HG03066 (cell line): Measurements from ENCODE around the gene PTPA.
"Not testable (repeated sequence)": the region's sequence is repeated elsewhere in the genome, so short reads cannot be mapped to it uniquely, and the experiment has no call there.

Experiments used
- ATAC-seq: cut with Tn5 transposase; IDR thresholded peaks from one replicate; pipeline ENCODE4 v1.9.1; 2021; ENCODE audit warnings: low read depth; ENCODE audit not compliant: unreplicated experiment

The PTPA gene

DNA sequence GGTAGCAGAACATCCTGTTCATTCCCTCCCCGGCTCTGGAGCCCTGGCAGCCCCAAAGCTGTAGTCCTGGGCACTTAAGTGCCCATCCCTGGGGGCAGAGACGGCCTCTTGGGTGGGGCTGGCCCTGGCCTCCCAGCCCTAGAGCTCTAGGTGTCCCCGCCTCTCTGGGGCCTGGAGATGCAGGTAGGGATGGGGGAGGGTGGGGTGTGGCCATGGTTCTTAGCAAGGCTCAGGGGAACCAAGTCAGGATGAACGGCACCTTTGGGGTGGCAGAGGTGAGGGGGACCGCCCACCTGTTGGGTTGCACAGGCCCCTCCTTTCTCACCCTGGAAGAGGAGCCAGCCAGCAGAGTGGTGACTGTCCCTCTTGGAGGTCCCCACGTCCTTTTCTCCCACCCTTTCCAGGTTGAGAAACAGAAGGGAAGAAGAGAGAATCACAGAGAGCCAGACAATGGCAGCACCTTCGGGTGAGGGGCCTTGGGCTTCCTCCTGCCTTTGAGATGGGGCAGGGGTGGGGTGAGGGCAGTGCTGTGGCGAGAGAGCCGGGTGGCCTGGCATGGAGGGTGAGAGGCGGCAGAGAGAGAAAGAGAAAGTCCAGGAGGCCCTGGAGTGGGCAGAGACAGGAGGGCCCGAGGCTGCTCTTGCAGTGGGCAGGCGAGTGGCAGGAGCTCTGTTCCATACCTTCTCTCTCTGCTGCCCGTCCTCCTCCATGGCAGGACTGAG, 3.0 kb upstream of the PTPA start:
- no peak for ATAC-seq

DNA sequence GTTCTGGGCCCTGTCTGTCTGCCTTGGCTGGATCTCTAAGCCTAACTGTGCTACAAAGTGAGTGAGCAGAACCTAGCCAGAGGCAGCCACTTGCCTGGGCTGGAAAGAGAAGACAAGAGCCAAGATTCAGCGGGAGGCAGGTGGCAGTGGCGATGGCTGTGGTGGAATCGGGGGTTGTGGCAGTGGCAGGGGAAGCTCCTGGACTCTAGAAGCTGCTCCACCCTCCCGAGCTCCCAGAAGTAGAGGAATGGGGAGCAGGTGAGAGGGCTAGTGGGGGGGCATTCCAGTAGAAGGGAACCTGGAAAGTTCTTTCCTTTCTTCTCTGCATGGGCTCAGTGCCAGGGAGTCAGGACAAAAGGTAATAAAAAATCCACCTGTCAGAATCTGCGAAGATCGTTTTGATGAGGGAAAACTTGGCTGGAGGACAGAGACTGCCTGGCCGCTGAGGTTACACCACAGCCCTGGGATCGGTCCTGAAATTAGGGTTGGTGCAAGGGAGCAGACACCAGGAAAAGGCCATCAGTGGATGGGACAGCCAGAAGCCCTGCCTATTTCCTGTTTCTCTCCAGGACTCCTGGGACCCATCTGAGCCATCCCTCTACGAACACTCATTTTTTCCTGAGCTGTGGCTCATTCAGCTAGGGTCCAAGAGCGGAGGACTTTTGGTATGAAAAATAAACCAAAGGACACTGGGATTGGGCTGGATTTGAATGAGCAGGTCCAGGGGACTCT, 2.2 kb upstream of the PTPA start:
- ATAC-seq: no peak

DNA sequence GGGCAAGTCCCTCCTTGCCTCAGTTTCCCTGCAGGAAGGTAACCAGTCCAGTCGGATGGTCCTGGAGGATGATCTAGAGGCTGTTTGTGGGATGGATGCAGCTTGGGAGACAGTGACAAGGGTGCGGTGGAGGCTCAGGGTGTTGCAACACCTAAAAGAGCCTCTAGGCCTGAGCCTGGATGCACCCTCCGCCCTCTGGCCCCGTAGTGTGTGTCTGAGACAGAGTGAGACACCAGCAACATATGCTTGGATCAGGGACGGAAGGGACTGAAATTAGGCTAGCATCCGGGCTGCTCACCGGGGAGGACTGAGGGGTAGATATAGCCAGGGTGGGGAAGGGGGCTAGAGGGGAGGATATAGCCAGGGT, 1.7 kb upstream of the PTPA start:
- no peak for ATAC-seq

DNA sequence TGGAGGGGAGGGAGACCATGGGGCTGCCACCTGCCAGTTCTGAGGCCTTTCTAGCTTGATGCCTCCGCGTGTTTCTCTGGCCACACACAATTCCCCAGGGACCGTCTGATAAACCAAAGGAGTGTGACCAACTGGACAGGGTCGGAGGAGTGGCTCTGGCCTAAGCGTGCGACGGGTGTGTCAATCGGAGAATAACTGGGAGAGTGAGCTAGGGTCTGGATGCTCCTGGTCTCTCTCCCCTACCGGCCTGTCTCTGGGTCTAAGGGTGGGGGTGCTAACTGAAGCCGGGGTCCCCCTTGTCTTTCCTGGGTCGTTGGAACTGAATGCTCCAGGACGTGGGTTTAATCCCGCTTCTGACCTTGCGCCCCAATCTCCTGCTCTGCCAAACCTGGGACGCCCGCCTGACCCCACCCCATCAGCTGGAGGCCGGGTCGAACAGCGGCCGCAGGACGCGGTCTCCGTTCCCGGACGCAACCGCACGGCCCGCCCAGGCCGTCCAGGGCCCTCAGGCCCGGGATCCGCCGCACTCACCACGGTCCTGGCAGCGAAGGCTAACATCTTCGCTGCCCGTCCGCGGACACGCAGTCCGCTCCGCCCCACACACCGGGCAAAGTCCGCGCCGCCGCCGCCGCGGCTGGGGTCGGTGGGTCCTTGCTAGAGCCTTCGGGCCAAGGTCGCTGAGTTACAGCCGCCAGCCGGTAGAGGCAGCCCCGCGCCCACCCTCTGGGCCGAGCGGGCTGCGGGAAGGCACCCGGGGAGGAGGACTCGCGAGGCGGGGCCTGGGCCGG, 1.1 kb upstream of the PTPA start:
- peak; percentile 13 for ATAC-seq

DNA sequence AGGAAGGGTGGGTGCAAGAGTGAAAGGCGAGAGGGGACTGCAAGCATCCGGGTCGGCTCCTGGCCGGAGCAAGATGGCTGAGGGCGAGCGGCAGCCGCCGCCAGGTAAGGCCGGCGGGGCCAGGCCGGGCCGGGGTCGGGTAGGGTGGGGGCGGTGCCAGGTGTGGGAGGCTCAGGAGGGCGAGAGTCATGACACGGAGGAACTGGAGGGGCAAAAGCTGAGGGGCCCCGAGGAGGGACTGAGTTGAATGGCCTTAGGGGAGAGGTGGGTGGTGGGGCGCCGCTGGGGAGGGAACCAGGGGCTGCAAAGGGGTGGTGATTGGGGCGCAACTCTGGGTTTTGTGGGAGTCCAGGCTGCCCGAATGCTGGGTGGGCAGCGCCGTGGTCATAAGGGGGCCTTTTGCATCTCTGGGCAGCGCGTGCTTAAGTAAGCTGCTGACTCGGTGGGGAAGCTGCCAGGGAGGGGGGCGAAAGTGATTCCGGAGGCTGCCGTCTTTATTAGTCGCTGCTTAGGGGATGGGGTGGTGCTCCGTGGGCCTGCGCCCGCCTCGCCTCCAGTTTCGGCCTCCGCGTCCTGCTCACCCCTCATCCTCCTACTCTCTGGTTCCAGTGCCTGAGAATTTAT, 425 bp downstream of the PTPA start:
- no peak for ATAC-seq

DNA sequence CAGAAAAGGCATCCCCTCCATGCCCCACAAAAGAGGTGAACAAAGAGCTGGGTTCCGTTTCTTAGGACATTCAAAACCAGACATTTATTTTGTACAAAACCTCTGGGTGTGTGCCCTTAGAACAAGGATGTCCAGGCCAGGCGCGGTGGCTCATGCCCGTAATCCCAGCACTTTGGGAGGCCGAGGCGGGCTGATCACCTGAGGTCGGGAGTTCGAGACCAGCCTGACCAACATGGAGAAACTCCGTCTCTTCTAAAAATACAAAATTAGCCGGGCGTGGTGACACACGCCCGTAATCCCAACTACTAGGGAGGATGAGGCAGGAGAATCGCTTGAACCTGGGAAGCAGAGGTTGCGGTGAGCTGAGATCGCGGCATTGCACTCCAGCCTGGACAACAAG, 1.3 kb downstream of the PTPA start:
- not testable (repeated sequence) for ATAC-seq

DNA sequence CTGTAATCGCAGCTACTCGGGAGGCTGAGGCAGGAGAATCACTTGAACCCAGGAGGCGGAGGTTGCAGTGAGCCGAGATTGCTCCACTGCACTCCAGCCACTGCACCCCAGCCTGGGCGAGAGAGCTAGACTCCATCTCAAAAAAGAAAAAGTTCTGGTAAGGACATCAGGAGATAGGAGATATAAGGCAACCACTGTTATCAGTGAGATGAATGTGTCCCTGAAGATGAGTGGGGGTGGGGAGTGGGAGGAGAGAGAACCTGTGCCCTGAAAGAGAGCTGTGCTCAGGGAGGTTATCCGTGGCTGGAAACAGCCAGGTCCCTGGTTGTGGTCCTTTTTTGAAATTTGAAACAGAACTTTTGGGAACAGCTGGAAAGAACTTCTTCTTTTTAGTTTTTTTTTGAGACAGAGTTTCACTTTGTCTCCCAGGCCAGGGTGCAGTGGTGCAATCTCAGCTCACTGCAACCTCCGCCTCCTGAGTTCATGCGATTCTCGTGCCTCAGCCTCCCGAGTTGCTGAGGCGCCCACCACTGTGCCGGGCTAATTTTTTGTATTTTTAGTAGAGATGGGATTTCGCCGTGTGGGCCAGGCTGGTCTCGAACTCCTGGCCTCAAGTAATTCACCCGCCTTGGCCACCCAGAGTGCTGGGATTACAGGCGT, 2.6 kb downstream of the PTPA start:
- ATAC-seq: no peak

DNA sequence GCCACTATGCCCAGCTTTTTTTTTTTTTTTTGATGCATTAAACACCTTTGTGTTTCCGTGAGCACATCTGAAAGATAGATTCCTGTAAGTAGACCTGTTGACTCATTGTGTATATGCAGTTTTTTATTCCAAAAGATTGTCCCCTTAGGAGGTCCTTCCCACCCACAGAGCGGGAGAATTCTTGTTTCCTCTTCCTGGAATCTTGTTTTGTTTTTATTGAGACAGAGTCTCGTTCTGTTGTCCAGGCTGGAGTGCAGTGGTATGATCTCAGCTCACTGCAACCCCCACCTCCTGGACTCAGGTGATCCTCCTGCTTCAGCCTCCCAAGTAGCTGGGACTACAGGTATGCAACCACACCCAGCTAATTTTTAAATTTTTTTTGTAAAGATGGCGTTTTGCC, 7.6 kb downstream of the PTPA start:
- ATAC-seq: no peak

DNA sequence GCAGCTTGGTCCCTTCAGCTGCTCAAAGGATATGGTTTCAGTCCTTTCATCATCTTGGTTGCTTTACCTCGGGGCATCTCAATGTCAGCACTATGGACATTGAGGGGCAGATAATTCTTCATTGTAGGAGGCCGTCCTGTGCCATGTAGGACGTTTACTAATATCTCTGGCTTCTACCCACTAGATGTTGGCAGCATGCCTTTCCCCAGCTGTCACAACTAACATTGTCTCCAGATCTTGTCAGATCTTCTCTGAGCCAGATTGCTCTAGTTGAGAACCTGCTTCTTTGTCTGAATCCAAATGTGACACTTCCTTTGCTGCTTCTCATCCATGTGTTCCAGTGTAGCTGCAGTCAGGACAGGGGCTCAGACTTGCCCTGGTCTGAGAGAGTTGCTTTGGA, 10.3 kb downstream of the PTPA start:
- ATAC-seq: no peak

DNA sequence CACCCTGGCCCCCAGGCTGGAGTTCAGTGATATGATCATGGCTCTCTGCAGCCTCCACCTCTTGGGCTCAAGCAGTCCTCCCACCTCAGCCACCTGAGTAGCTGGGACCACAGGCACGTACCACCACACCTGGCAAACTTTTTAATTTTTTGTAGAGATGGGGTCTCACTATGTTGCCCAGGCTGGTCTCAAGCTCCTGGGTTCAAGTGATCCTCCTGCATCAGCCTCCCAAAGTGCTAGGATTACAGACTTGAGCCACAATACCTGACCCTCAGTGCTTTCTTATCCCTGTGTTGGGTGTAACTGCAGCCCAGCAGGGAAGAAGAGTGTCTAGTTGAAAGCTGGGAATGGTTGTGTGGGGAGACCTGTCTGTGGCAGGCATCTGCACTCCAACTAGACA, 10.9 kb downstream of the PTPA start:
- no peak for ATAC-seq

DNA sequence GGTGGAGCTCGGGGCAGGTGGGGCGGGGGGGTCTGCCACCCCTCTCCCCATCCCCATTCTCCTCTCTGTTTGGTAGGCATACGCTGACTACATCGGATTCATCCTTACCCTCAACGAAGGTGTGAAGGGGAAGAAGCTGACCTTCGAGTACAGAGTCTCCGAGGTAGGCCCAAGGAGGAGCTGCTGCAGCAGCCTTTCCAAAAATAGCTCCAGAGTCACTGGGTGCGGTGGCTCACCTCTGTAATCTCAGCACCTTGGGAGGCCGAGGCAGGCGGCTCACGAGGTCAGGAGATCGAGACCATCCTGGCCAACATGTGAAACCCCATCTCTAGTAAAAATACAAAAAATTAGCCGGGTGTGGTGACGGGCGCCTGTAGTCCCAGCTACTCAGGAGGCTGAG, 11.8 kb downstream of the PTPA start:
- not testable (repeated sequence) for ATAC-seq

DNA sequence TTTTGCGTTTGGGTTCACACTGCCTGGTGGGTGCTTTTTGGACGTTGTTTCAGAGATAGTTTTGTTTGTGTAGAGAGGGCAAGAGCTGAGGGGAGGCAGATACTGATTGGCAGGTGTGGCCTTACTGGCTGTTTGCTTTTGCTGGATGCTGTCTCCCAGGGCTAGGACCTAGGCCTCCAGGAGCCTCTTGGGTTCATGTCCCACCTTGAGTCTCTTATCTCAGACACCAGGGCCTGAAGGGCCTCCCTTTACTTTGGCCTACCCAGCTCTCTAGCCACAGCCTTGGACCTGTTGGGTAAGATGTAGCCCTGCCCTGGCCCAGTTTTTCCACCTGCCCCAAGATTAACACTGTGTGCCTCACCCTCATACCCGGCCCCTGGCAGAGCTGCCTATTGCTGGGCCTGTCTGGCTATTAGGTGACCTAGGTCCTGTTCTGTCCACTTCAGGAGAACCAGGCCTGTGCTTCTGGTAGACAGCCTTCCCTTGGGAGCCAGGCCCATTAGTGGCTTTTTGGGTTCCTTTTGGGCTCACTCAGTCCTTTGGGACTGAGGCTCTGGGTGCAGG, 13.4 kb downstream of the PTPA start:
- no peak for ATAC-seq

DNA sequence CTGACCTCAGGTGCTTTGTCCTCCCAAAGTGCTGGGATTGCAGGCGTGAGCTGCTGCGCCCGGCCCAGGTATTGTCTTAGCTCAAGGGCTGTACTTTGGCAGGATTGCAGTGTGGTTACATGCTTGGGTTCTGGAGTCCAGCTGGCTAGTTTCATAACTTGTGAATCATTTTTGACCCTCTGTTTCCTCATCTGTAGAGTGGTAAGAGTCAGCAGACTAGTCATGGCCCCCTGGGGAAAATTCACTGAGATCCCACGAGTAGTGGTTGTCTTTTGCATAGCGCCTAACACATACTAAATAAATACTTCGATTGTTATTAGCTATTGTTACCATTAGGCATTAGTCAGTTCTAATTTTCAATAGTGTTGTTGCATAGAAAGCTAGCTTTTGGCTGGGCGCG, 14.3 kb downstream of the PTPA start:
- no peak for ATAC-seq

DNA sequence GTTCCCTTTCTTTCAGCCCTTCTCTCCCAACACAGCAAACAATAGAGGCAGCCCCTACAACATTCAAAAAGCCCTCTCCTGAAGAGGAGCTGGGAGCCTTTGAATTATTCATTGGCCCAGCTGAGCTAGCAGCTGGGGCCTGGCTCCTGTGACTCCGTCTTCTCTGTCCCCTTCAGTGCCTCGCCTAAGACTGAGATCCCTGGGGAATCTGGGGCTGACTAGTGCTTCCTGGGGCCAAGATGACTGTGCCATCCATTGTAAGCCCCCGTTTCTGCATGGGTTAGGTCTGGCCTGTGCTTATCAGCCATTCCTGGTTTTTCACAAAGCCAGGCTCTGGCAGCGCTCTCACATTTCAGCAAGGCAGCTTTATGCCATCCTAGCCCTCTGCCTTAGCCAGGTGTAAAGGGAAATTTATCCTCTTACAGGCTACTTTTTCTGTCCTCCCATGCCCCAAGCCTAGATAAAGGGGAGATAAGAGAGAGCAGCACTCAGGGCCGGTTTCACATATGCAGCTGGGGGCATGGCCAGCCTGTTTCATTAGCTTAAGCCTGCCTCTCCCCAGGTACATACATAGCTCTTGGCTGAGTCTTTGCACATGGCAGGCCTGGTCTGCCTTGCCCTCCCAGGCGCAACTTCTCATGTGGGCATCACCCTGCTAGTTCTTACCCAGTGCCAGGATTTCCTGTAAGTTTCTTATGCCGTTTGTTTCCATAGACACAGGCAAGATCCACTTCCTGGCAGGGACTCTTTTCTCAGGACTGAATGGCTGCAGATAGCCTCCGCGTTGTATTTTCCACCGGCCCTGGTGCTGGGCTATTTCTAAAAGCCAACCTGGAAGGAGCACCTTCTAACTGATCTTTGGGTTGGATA, 15.8 kb downstream of the PTPA start:
- ATAC-seq: no peak

DNA sequence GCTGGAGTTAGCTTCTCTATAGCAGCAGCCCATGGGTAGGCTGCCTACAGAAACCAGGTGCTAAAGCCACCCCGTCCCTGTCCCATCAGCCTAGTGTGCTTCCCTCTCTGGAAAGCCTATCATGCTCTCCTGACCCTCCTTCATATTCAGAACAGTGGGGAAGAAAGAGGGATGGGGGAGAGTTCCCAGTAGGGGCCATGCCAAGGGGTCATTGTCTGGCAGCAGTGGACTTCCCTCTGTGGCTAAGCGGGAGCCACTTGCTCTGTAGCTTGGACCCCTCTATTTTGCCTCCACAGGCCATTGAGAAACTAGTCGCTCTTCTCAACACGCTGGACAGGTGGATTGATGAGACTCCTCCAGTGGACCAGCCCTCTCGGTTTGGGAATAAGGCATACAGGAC, 17.5 kb downstream of the PTPA start:
- ATAC-seq: no peak

DNA sequence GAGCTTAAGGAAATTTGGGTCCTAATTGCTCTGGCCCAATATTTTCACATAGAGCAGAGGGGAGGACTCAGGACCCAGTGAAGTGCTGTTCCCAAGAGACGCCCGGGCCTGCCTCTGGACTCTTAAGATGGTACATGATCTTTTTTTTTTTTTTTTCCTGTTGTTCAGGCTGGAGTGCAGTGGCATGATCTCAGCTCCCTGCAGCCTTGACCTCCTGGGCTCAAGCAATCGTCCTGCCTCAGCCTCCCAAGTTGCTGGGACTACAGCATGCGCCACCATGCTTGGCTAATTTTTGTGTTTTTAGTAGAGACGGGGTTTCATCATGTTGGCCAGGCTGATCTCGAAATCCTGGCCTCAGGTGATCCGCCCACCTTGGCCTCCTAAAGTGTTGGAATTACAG, 19.1 kb downstream of the PTPA start:
- ATAC-seq: not testable (repeated sequence)

DNA sequence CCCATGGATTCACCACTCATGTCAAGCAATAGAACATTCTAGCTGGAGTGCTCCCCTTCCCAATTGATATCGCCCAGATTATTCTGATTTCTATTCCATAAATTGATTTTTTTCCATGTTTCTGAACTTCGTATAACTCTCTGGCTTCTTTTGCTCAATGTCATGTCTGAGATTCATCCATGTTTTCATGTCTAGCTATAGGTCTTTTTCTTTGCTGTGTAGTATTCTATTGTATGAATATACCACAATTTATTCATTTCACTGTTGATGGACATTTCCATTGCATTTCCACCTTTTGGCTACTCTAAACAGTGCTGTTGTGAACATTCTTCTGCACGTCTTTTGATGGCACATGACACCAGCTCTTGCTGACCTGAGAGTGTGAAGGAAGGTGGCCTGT, 19.6 kb downstream of the PTPA start:
- no peak for ATAC-seq

DNA sequence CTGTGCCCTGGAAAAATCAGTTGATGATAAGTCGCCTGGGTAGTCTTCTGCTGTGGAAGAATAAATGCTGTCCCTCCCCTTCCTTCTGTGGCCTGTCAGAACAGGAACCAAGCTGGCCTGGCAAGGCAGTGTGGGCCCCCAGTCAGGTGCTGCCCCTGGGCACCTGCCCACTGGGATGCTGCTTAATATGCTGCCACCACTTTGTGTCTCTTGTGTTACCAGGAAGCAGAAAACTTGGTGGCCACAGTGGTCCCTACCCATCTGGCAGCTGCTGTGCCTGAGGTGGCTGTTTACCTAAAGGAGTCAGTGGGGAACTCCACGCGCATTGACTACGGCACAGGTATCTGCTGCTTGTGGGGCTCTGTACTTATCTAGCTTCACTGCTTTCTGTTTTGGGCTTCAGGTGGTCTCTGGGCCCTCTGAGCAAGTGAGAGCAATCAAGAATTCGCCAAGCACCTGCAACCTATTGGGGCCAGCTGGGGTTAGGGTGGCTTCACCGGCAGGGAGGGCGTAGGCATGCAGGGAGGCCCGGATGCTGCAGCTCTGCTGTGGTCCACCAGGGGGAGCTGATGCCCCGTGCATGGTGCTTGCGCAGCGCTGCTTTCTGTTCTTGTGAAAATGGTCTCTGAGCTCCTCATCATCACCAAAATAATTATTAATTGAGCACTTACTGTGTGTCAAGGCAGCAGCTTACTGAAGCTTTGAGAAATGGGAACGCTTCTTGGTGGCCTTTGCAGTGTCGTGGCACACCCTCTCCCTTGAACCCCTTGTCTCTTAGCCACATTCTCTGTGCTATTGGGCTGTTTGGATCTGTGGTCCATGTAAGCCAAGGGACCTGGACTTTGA, 20.3 kb downstream of the PTPA start:
- no peak for ATAC-seq

DNA sequence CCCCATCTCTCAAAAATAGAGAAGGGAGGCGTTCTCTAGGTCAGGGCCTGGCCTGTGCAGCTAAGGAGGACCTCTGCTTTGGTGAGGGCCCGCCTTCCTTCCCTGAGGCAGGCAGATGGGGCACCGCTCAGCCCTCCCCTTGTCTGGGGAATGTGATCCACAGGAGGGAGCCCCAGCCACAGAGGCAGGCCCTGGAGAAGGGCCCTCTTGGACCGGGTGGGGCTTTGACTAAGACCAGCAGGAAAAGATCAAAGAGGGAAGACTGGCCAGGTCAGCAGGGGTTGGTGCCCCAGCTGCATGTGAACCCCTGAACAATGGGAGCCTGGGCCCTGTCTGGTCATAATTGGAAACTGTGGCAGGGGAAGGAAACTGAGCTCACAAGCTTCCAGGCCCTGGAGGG, 21.9 kb downstream of the PTPA start:
- no peak for ATAC-seq
